Measurements from ENCODE around the gene STK32C.

The STK32C gene

DNA sequence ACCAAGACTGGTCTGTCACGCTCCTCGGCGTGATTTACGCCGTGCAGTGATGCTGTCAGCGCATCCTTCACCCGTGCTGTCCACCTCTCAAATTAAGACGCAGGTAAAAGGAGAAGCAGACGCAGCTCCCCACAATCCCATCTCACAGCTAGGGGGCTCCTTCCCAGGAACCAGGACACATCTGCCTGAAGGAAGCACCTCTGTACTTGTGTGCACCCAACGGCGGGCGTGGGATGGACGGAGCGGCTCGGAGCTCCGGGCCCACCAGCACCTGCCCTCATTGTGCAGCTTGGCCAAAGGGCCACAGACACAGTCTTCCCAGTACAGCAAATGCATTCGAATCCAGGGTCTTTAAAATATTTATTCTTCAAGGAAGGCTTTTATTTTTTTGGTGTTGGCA lies 55.3 kb downstream of the STK32C start:
- TF ChIP-seq TAF1 (IDR thresholded peaks at IDR 0.05; ENCODE audit: borderline replicate concordance, insufficient read depth, low read length) (no peak), SIN3A (IDR thresholded peaks at IDR 0.05; ENCODE audit: borderline replicate concordance, insufficient read depth, low read length) (no peak), POLR2AphosphoS5 (IDR thresholded peaks at IDR 0.05; ENCODE audit: low read depth, low read length) (no peak), FOXP2 (optimal IDR thresholded peaks at IDR 0.05; ENCODE audit: borderline replicate concordance, extremely low read depth, extremely low read length, insufficient read depth) (no peak)
- TF ChIP-seq, protein P1, sequence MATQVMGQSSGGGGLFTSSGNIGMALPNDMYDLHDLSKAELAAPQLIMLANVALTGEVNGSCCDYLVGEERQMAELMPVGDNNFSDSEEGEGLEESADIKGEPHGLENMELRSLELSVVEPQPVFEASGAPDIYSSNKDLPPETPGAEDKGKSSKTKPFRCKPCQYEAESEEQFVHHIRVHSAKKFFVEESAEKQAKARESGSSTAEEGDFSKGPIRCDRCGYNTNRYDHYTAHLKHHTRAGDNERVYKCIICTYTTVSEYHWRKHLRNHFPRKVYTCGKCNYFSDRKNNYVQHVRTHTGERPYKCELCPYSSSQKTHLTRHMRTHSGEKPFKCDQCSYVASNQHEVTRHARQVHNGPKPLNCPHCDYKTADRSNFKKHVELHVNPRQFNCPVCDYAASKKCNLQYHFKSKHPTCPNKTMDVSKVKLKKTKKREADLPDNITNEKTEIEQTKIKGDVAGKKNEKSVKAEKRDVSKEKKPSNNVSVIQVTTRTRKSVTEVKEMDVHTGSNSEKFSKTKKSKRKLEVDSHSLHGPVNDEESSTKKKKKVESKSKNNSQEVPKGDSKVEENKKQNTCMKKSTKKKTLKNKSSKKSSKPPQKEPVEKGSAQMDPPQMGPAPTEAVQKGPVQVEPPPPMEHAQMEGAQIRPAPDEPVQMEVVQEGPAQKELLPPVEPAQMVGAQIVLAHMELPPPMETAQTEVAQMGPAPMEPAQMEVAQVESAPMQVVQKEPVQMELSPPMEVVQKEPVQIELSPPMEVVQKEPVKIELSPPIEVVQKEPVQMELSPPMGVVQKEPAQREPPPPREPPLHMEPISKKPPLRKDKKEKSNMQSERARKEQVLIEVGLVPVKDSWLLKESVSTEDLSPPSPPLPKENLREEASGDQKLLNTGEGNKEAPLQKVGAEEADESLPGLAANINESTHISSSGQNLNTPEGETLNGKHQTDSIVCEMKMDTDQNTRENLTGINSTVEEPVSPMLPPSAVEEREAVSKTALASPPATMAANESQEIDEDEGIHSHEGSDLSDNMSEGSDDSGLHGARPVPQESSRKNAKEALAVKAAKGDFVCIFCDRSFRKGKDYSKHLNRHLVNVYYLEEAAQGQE (IDR thresholded peaks at IDR 0.05; ENCODE audit: insufficient read depth in 1 of 2, low read depth in 2 of 2, low read length in 2 of 2): no peak

DNA sequence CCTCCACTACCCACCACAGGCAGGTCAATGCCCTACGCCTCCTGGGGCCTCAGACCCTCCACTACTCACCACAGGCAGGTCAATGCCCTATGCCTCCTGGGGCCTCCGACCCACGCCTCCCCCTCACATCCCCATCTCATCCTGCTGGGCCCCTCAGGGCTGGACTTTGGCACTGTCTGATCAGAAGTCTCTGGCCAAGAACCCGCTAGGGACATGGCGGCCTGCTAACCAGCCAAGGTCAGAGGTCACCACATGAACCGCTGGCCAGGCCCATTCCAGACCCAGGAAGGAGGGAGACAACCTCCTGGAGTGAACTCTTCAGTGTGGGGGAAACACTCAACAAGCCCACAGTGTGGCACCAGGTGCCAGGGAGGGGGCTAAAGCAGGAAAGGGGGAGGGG lies 55.8 kb downstream of the STK32C start:
- no peak for TF ChIP-seq FOXP2 (optimal IDR thresholded peaks at IDR 0.05; ENCODE audit: borderline replicate concordance, extremely low read depth, extremely low read length, insufficient read depth)
- TF ChIP-seq, protein P1 (IDR thresholded peaks at IDR 0.05; ENCODE audit: insufficient read depth in 1 of 2, low read depth in 2 of 2, low read length in 2 of 2): no peak
- TF ChIP-seq POLR2AphosphoS5 (IDR thresholded peaks at IDR 0.05; ENCODE audit: low read depth, low read length): no peak
- no peak for TF ChIP-seq TAF1 (IDR thresholded peaks at IDR 0.05; ENCODE audit: borderline replicate concordance, insufficient read depth, low read length)
- TF ChIP-seq SIN3A (IDR thresholded peaks at IDR 0.05; ENCODE audit: borderline replicate concordance, insufficient read depth, low read length): no peak

DNA sequence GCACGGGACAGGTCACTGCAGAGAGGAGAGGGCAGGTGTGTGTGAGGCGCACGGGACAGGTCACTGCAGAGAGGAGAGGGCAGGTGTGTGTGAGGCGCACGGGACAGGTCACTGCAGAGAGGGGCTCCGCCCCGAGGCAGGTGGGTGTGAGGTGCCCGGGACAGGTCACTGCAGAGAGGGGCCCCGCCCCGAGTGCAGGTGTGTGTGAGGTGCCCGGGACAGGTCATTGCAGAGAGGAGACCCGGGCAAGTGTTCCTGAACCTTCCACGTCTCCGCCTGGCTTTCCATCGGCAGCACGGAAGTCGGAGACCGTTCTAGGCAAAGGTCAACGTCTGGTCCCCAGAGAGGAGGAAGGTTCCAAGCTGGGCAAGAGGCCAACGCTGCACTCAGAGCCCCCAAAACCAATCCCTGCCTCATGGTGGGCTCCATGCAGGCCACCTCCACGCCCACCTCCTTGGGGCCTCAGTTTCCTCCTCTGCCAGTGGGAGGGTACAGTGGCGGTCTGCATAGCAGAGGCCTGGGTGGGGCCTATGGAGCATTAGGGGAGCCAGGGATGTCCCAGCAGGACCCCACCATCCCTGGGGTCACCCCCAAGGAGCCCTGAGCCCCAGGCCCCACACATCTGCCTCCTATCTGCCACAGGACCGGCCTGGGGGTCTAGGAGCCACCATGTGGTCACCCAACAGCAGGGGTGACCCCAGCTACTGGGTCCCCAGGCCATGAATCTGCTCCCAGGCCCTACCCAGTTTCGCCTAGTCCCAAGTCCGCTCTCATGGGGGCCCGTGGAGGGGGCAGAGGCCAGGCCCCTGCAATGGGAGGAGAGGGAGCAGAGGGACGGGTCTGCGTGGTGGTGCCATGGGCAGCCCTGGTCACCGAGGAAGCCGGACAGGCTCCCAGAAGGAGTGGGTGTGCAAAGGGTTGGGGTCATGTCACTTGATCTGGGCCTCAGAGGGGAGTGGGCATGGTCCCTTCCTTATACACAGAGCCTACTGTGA lies 57.0 kb downstream of the STK32C start:
- no peak for TF ChIP-seq POLR2AphosphoS5 (IDR thresholded peaks at IDR 0.05; ENCODE audit: low read depth, low read length)
- TF ChIP-seq, protein P1 (IDR thresholded peaks at IDR 0.05; ENCODE audit: insufficient read depth in 1 of 2, low read depth in 2 of 2, low read length in 2 of 2): no peak
- no peak for TF ChIP-seq SIN3A (IDR thresholded peaks at IDR 0.05; ENCODE audit: borderline replicate concordance, insufficient read depth, low read length)
- no peak for TF ChIP-seq TAF1 (IDR thresholded peaks at IDR 0.05; ENCODE audit: borderline replicate concordance, insufficient read depth, low read length)
- no peak for TF ChIP-seq FOXP2 (optimal IDR thresholded peaks at IDR 0.05; ENCODE audit: borderline replicate concordance, extremely low read depth, extremely low read length, insufficient read depth)

DNA sequence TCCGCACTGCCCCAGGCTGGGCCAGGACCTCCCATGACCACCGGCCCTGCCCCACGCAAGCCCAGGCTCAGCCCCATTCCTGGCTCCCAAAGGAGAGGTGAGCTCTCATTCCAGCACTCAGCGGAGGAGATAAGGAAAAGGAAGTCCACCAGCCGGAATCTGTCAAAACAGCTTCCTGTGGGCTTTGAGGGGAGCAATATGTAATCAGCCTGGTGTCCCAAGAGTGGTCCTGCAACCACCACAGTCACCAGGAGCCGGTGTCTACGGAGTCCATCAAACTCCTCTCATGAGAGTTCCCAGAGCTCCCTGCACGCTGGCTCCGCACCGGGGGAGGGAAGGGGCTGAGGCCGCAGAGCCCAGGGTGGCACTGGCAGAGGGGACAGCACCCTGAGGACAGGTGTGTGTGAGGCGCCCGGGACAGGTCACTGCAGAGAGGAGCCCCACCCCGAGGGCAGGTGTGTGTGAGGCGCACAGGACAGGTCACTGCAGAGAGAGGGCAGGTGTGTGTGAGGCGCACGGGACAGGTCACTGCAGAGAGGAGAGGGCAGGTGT lies 57.9 kb downstream of the STK32C start:
- TF ChIP-seq SIN3A (IDR thresholded peaks at IDR 0.05; ENCODE audit: borderline replicate concordance, insufficient read depth, low read length): no peak
- TF ChIP-seq, protein P1 (IDR thresholded peaks at IDR 0.05; ENCODE audit: insufficient read depth in 1 of 2, low read depth in 2 of 2, low read length in 2 of 2): no peak
- no peak for TF ChIP-seq FOXP2 (optimal IDR thresholded peaks at IDR 0.05; ENCODE audit: borderline replicate concordance, extremely low read depth, extremely low read length, insufficient read depth)
- no peak for TF ChIP-seq POLR2AphosphoS5 (IDR thresholded peaks at IDR 0.05; ENCODE audit: low read depth, low read length)
- no peak for TF ChIP-seq TAF1 (IDR thresholded peaks at IDR 0.05; ENCODE audit: borderline replicate concordance, insufficient read depth, low read length)

All from PFSK-1 (cell line).